Caki2 (cell line): ENCODE results near the gene MAN1A1. TPM values are rescaled to one million over a fixed set of nuclear protein-coding genes. Genes with fewer than 3 reads are reported as not detected.

ENCODE experiments used
- DNase-seq: peaks from one replicate; pipeline ENCODE4 v3.0.0-alpha.2; 2015; ENCODE audit warnings: low read depth
- in situ Hi-C: cut with HindIII; loops from 2 replicates; pipeline ENCODE4 v1.10.0; 2016; ENCODE audit warnings: low sequenced_read_pairs, low pct_unique_long_range_greater_than_20kb, mixed read lengths
- total RNA-seq: library from RNA; depleted of rRNA; stranded (reverse); fragments of >200 nt; shearing (Covaris generic); gene quantifications from 2 replicates; pipeline ENCODE4 v1.2.3, GENCODE V29; 2014; ENCODE audit warnings: low replicate concordance

MAN1A1 gene
- total RNA-seq, 1 experiment from 2014 or later = 1.2 TPM

DNA sequence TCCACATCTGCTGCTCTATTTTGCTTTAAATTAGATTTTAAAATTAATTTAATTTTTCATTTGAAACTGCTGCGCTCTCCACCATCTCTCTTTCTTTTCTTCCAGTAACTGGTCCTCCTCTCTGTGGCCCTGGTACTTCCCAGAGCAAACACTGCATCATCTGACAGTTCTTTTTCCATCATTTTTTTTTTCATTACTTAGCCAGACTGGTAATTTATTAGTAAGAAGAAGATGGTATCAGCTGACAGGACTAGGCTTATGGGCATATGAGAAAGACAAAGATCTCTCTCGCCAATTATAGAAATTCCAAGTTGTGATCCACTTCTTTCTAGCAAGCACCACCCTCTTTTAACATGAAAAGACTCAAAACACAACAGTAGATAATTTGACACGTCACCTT lies 197.4 kb downstream of the MAN1A1 start:
- in situ Hi-C loops = no loop called here
- no peak for DNase-seq

- peak; percentile 6 for DNase-seq
- in situ Hi-C loops = no loop called here
Observed at GRCh38 chr6:119148825-119149525, 200.6 kb downstream of the MAN1A1 start.

GRCh38 chr6:119148098-119148824 lies 201.3 kb downstream of the MAN1A1 start:
- peak; percentile 62 for DNase-seq
- in situ Hi-C loops = no loop called here

GRCh38 chr6:119147101-119148053 lies 202.2 kb downstream of the MAN1A1 start:
- peak; percentile 89 for DNase-seq
- in situ Hi-C loops = no loop called here

GRCh38 chr6:119145111-119145510 lies 204.4 kb downstream of the MAN1A1 start:
- in situ Hi-C loops = no loop called here
- no peak for DNase-seq

DNA sequence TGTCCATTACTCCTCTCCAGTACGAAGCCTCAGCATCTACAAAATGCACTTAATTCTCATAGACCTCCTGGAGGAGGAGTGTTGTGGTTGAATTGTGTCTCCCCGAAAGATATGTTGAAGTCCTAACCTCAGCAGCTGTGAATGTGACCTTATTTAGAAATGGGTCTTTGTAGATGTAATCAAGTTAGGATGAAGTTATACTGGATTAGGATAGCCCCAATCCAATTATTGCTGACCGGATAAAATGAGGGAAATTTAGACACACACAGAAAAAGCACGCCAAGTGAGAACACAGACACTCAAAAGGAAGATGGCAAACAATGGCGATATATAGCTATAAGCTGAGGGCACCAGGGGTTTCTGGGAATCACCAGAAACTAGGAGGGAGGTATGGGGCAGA lies 206.9 kb downstream of the MAN1A1 start:
- in situ Hi-C loops = no loop called here
- DNase-seq = no peak

GRCh38 chr6:119142041-119142440 lies 207.5 kb downstream of the MAN1A1 start:
- in situ Hi-C loops = no loop called here

GRCh38 chr6:119140196-119141140 lies 209.1 kb downstream of the MAN1A1 start:
- no peak for DNase-seq
- in situ Hi-C loops = no loop called here

More at GRCh38 chr6:119142041-119142440, 207.5 kb downstream of the MAN1A1 start:
- DNase-seq = no peak

GRCh38 chr6:119138906-119139541 lies 210.5 kb downstream of the MAN1A1 start:
- in situ Hi-C loops = no loop called here
- DNase-seq = no peak

DNA sequence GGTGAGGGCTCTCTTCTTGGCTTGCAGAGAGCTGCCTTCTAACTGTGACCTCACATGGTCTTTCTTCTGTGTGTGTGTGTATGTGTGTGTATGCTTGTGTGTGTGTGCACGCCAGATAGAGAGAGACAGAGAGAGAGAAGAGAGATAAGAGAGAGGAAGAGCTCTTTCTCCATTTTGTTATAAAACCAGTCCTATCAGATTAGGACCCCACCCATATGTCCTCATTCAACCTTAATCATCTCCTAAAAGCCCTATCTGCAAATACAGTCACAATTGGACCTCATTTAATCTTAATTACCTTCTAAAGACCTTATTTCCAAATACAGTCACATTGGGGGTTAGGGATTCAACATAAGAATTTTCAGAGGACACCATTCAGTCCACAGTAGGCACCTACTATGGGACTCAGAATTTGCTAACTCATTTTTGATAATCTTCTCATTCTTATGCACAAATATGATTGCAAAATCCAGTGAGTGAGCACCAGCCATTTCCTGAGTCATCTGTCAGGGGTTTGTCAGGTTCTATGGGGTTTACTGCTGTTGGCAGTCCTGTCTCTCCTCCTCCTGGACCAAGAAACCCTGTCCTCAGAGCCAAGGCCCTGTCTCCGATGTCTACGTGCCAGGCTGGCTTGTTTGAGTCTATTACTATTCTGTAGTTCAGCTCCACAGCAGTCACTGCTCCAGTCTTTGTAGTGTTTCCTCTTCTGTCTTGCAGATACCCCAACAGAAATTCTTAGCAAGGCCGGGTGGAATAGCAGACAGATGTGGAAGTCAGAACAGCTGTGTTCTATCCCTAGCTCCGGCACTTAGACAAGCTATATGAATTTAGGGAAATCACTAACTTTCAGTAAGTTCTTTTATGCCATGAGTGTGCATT lies 212.1 kb downstream of the MAN1A1 start:
- DNase-seq = no peak
- in situ Hi-C loops = no loop called here

GRCh38 chr6:119134752-119135151 lies 214.8 kb downstream of the MAN1A1 start:
- in situ Hi-C loops = no loop called here
- DNase-seq = no peak

- in situ Hi-C loops = no loop called here
- no peak for DNase-seq
Observed at GRCh38 chr6:119133400-119133799, 216.2 kb downstream of the MAN1A1 start.

- in situ Hi-C loops = no loop called here
- DNase-seq = no peak
Observed at GRCh38 chr6:119132261-119132981, 217.1 kb downstream of the MAN1A1 start.

- DNase-seq = peak; percentile 70
- in situ Hi-C loops = no loop called here
Observed at GRCh38 chr6:119129968-119130484, 219.5 kb downstream of the MAN1A1 start.

DNA sequence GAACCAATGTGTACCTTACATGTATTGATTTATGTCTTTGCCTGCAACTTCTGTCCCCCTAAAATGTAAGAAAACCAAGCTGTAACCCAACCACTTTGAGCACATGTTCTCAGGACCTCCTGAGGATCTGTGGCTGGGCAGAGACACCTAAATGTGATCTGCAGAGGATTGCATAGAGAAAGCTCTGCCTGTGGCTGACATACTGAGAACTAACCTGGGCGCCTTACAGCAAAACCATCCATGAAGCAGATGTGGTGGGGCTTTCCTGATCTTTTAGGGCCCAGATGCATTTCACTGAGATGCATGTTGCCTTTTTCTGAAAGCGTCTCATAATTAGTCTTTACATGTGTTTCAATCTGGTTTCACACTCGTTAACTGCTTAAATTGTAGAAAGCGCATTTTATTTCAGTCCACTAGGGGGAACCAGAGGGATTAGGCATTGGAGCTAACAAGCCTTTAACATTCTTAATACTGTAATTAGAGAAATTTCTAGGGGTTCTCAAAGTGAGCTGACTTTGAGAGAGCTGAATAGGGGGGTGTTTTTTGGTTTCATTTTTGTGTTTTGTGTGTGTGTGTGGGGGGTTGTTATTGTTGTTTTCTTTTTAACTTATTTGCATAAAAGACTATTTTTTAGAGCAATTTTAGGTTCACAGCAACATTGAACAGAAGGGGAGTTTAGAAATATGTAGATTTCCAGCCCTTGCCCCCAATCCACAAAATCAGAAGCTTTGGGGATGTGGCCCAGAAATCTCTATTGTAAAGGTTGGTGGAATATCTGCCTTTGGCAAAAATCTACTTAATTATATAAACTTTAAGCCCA lies 220.2 kb downstream of the MAN1A1 start:
- in situ Hi-C loops = no loop called here
- peak; percentile 50 for DNase-seq
